ENCODE results near the gene TANC1. TPM values are rescaled to one million over a fixed set of nuclear protein-coding genes. Genes with fewer than 3 reads are reported as not detected.

The TANC1 gene
- total RNA-seq, 2 donors from 2014 or later = 2.9 to 9.5 TPM

- Mint-ChIP-seq H3K27me3 (ENCODE audit: insufficient read depth) (no peaks in the 10 kb centered on the region), H3K9me3 (no peaks in the 10 kb centered on the region), H3K4me1 (peaks cover 5% of the 10 kb centered on the region), H3K36me3 (ENCODE audit: low read depth) (peaks cover 16% of the 10 kb centered on the region), H3K27ac (no peak overlapping the region), H3K4me3 (no peak overlapping the region)
- peaks cover 6% of the 10 kb centered on the region for H3K4me1 ChIP-seq (ENCODE audit: control insufficient read depth, insufficient read depth, low read length)
- no peak for DNase-seq
- H3K27me3 ChIP-seq (ENCODE audit: control insufficient read depth, insufficient read depth, low read length, poor library complexity, severe bottlenecking) = no peaks in the 10 kb centered on the region
- TF ChIP-seq CTCF (conservative IDR thresholded peaks at IDR 0.05) = no peak
- WGBS, 2 experiments (ENCODE audit: insufficient coverage in 1 of 2, insufficient read length in 1 of 2) = 94 to 100% methylated on average over 1 of the region's 1 CpG
- no peaks in the 10 kb centered on the region for H3K9me3 ChIP-seq (ENCODE audit: control insufficient read depth, low read length)
- H3K36me3 ChIP-seq (ENCODE audit: control insufficient read depth, insufficient read depth, low read length) = no peaks in the 10 kb centered on the region
- H3K27ac ChIP-seq (ENCODE audit: low read depth, low read length) = no peak overlapping the region
- no peak overlapping the region for H3K4me3 ChIP-seq (ENCODE audit: low read length)
- H3K9ac ChIP-seq (ENCODE audit: extremely low read depth, low read length, poor library complexity, severe bottlenecking) = no peak overlapping the region
Measured at GRCh38 chr2:159267921-159268320, 299.5 kb downstream of the TANC1 start.

GRCh38 chr2:159270744-159271379 lies 302.4 kb downstream of the TANC1 start:
- no peak for DNase-seq
- H3K4me3 Mint-ChIP-seq = no peak overlapping the region
- H3K36me3 Mint-ChIP-seq (ENCODE audit: low read depth) = peaks cover 13% of the 10 kb centered on the region

GRCh38 chr2:159272156-159272555 lies 303.7 kb downstream of the TANC1 start:
- Mint-ChIP-seq H3K27ac (peak overlapping the region; percentile 81), H3K9me3 (no peaks in the 10 kb centered on the region)

More at GRCh38 chr2:159270744-159271379, 302.4 kb downstream of the TANC1 start:
- no peak overlapping the region for H3K4me3 ChIP-seq (ENCODE audit: low read length)
- Mint-ChIP-seq H3K27me3 (ENCODE audit: insufficient read depth) (no peaks in the 10 kb centered on the region), H3K9me3 (no peaks in the 10 kb centered on the region), H3K4me1 (peaks cover 5% of the 10 kb centered on the region), H3K27ac (no peak overlapping the region)
- H3K36me3 ChIP-seq (ENCODE audit: control insufficient read depth, insufficient read depth, low read length) = no peaks in the 10 kb centered on the region
- H3K27me3 ChIP-seq (ENCODE audit: control insufficient read depth, insufficient read depth, low read length, poor library complexity, severe bottlenecking) = no peaks in the 10 kb centered on the region
- no peak overlapping the region for H3K9ac ChIP-seq (ENCODE audit: extremely low read depth, low read length, poor library complexity, severe bottlenecking)
- TF ChIP-seq CTCF (conservative IDR thresholded peaks at IDR 0.05) = no peak
- peaks cover 6% of the 10 kb centered on the region for H3K4me1 ChIP-seq (ENCODE audit: control insufficient read depth, insufficient read depth, low read length)
- H3K9me3 ChIP-seq (ENCODE audit: control insufficient read depth, low read length) = no peaks in the 10 kb centered on the region
- WGBS, 2 experiments (ENCODE audit: insufficient coverage in 1 of 2, insufficient read length in 1 of 2) = 91 to 100% methylated on average over 4 of the region's 4 CpGs
- no peak overlapping the region for H3K27ac ChIP-seq (ENCODE audit: low read depth, low read length)

More at GRCh38 chr2:159272156-159272555, 303.7 kb downstream of the TANC1 start:
- no peaks in the 10 kb centered on the region for H3K36me3 ChIP-seq (ENCODE audit: control insufficient read depth, insufficient read depth, low read length)
- no peak for DNase-seq
- H3K9me3 ChIP-seq (ENCODE audit: control insufficient read depth, low read length) = no peaks in the 10 kb centered on the region
- H3K4me3 ChIP-seq (ENCODE audit: low read length) = no peak overlapping the region
- H3K27me3 Mint-ChIP-seq (ENCODE audit: insufficient read depth) = no peaks in the 10 kb centered on the region
- no peak overlapping the region for H3K4me3 Mint-ChIP-seq
- peaks cover 5% of the 10 kb centered on the region for H3K4me1 Mint-ChIP-seq
- no peaks in the 10 kb centered on the region for H3K27me3 ChIP-seq (ENCODE audit: control insufficient read depth, insufficient read depth, low read length, poor library complexity, severe bottlenecking)
- H3K36me3 Mint-ChIP-seq (ENCODE audit: low read depth) = peaks cover 11% of the 10 kb centered on the region
- 67 to 83% methylated on average over 5 of the region's 5 CpGs for WGBS, 2 experiments (ENCODE audit: insufficient coverage in 1 of 2, insufficient read length in 1 of 2)
- no peak overlapping the region for H3K27ac ChIP-seq (ENCODE audit: low read depth, low read length)
- TF ChIP-seq CTCF (conservative IDR thresholded peaks at IDR 0.05) = no peak
- peaks cover 6% of the 10 kb centered on the region for H3K4me1 ChIP-seq (ENCODE audit: control insufficient read depth, insufficient read depth, low read length)
- H3K9ac ChIP-seq (ENCODE audit: extremely low read depth, low read length, poor library complexity, severe bottlenecking) = peak overlapping the region; percentile 16
